GM23338 (cell line): ENCODE measurements around the gene ZSCAN18. TPM values are rescaled to one million over a fixed set of nuclear protein-coding genes. Genes with fewer than 3 reads are reported as not detected.

Experiments used
- ATAC-seq: fragments of 200-7000 bp; cut with Tn5 transposase; 3 replicates; pipeline ENCODE4 v1.9.1; 2020
- DNase-seq: peaks from one replicate; pipeline ENCODE4 v3.0.0-alpha.2; 2015; ENCODE audit warnings: low spot score
- H2AFZ ChIP-seq: fragments of 200-600 bp; sonication (generic); 2 replicates; pipeline ENCODE4 v1.8.0; 2016; ENCODE audit warnings: antibody characterized with exemption, mild to moderate bottlenecking, moderate library complexity
- H3F3A ChIP-seq: fragments of 200-600 bp; sonication (generic); replicated peaks from 2 replicates; pipeline ENCODE4 v1.8.0; 2017; ENCODE audit warnings: antibody characterized with exemption, mixed run types, low read depth
- H3K27ac ChIP-seq: fragments of 200-600 bp; sonication (generic); 2 replicates; pipeline ENCODE4 v1.6.1; 2016; ENCODE audit warnings: low read depth
- H3K27me3 ChIP-seq: fragments of 200-600 bp; sonication (generic); 2 replicates; pipeline ENCODE4 v1.8.0; 2016; ENCODE audit warnings: mild to moderate bottlenecking, mixed run types, moderate library complexity; ENCODE audit not compliant: insufficient read depth
- H3K36me3 ChIP-seq: fragments of 200-600 bp; sonication (generic); 2 replicates; pipeline ENCODE4 v1.8.0; 2016; ENCODE audit warnings: mild to moderate bottlenecking; ENCODE audit not compliant: insufficient read depth
- H3K4me1 ChIP-seq: fragments of 200-600 bp; sonication (generic); 2 replicates; pipeline ENCODE4 v1.8.0; 2016; ENCODE audit warnings: mild to moderate bottlenecking, moderate library complexity; ENCODE audit not compliant: insufficient read depth
- H3K4me2 ChIP-seq: fragments of 200-600 bp; sonication (generic); 2 replicates; pipeline ENCODE4 v1.7.1; 2017; ENCODE audit warnings: mixed run types
- H3K4me3 ChIP-seq: fragments of 200-600 bp; sonication (generic); 2 replicates; pipeline ENCODE4 v1.6.1; 2016; ENCODE audit warnings: mixed run types
- H3K79me2 ChIP-seq: fragments of 200-600 bp; sonication (generic); replicated peaks from 2 replicates; pipeline ENCODE4 v1.8.0; 2017; ENCODE audit warnings: mild to moderate bottlenecking; ENCODE audit not compliant: insufficient read depth
- H3K9me2 ChIP-seq: fragments of 200-600 bp; sonication (generic); 2 replicates; pipeline ENCODE4 v1.8.0; 2017; ENCODE audit not compliant: insufficient read depth
- H4K20me1 ChIP-seq: fragments of 200-600 bp; sonication (generic); replicated peaks from 2 replicates; pipeline ENCODE4 v1.8.0; 2017; ENCODE audit warnings: mild to moderate bottlenecking; ENCODE audit not compliant: insufficient read depth
- H3K27ac Mint-ChIP-seq: 2 replicates; pipeline ENCODE4 v1.8.0; 2020; ENCODE audit warnings: inconsistent platforms, mild to moderate bottlenecking, moderate library complexity, mixed read lengths
- H3K27me3 Mint-ChIP-seq: 3 replicates; pipeline ENCODE4 v1.8.0; 2022; ENCODE audit warnings: low read depth, mild to moderate bottlenecking, moderate library complexity, mixed read lengths, inconsistent platforms; ENCODE audit not compliant: insufficient read depth, poor library complexity
- H3K36me3 Mint-ChIP-seq: 3 replicates; pipeline ENCODE4 v1.8.0; 2021; ENCODE audit warnings: low read depth, mild to moderate bottlenecking, inconsistent platforms, moderate library complexity, mixed read lengths
- H3K4me1 Mint-ChIP-seq: 3 replicates; pipeline ENCODE4 v1.8.0; 2020; ENCODE audit warnings: mild to moderate bottlenecking, inconsistent platforms, mixed read lengths
- H3K4me3 Mint-ChIP-seq: 3 replicates; pipeline ENCODE4 v1.8.0; 2021; ENCODE audit warnings: moderate library complexity, mild to moderate bottlenecking, inconsistent platforms, mixed read lengths
- H3K9me3 Mint-ChIP-seq: 3 replicates; pipeline ENCODE4 v1.8.0; 2020; ENCODE audit warnings: moderate library complexity, mild to moderate bottlenecking, inconsistent platforms, mixed read lengths
- CREB1 ChIP-seq: fragments of 250-450 bp; sonication (Bioruptor Pico); IDR thresholded peaks from 2 replicates; pipeline ENCODE4 v1.5.0; 2020; ENCODE audit warnings: low read depth, mild to moderate bottlenecking, moderate library complexity
- CTCF ChIP-seq, 2 experiments: fragments of 200-600 bp in 1 of 2; sonication (generic) in 1 of 2; conservative IDR thresholded peaks; 2 replicates each; pipeline versions ENCODE4 v1.5.1 to v1.6.1; 2016 to 2017; ENCODE audit warnings: antibody characterized with exemption in 2 of 2, low read depth in 2 of 2, mild to moderate bottlenecking in 2 of 2, moderate library complexity in 1 of 2
- ETS1 ChIP-seq: IDR thresholded peaks from 2 replicates; pipeline ENCODE4 v1.6.1; 2016; ENCODE audit warnings: antibody characterized with exemption
- EZH2 ChIP-seq: fragments of 200-600 bp; sonication (generic); IDR thresholded peaks from one replicate; pipeline ENCODE4 v1.8.0; 2017; ENCODE audit warnings: antibody characterized with exemption, mild to moderate bottlenecking, low read depth; ENCODE audit not compliant: unreplicated experiment
- EZH2phosphoT487 ChIP-seq: fragments of 200-600 bp; sonication (generic); IDR thresholded peaks from one replicate; pipeline ENCODE4 v1.8.1; 2018; ENCODE audit warnings: antibody characterized with exemption; ENCODE audit not compliant: unreplicated experiment
- JUNB ChIP-seq: IDR thresholded peaks from one replicate; pipeline ENCODE4 v1.6.1; 2016; ENCODE audit warnings: antibody characterized with exemption; ENCODE audit not compliant: unreplicated experiment
- NANOG ChIP-seq: IDR thresholded peaks from 2 replicates; pipeline ENCODE4 v1.6.1; 2016; ENCODE audit warnings: antibody characterized with exemption, borderline replicate concordance
- POLR2AphosphoS5 ChIP-seq: IDR thresholded peaks from 2 replicates; pipeline ENCODE4 v1.6.1; 2016; ENCODE audit warnings: antibody characterized with exemption, low read depth
- REST ChIP-seq: IDR thresholded peaks from one replicate; pipeline ENCODE4 v1.6.1; 2018; ENCODE audit warnings: antibody characterized with exemption; ENCODE audit not compliant: unreplicated experiment
- STAT1 ChIP-seq: IDR thresholded peaks from one replicate; pipeline ENCODE4 v1.6.1; 2016; ENCODE audit warnings: antibody characterized with exemption; ENCODE audit not compliant: unreplicated experiment
- ZNF114 ChIP-seq: fragments of 250-450 bp; sonication (Bioruptor Pico); IDR thresholded peaks from 2 replicates; pipeline ENCODE4 v1.5.0; 2020; ENCODE audit warnings: mild to moderate bottlenecking, moderate library complexity
- ZNF331 ChIP-seq: fragments of 250-450 bp; sonication (Bioruptor Pico); IDR thresholded peaks from 2 replicates; pipeline ENCODE4 v1.5.0; 2020; ENCODE audit warnings: low read depth, mild to moderate bottlenecking, moderate library complexity
- ZNF462 ChIP-seq: fragments of 250-450 bp; sonication (Bioruptor Pico); IDR thresholded peaks from 2 replicates; pipeline ENCODE4 v1.5.0; 2020; ENCODE audit warnings: mild to moderate bottlenecking, moderate library complexity
- polyA plus RNA-seq: library from polyadenylated mRNA; unstranded; fragments of >200 nt; fragmentation: Nextera tagmentation; extraction: Ambion mirVana; gene quantifications from 2 replicates; pipeline ENCODE4 v1.2.1, GENCODE V29; 2016
- total RNA-seq: library from RNA; depleted of rRNA; stranded (reverse); fragments of >200 nt; shearing (Covaris generic); gene quantifications from 2 replicates; pipeline ENCODE4 v1.2.3, GENCODE V29; 2014

Gene ZSCAN18
- total and polyA plus RNA-seq, 2 experiments from 2014 or later, result 25.1 to 75.0 TPM

- Mint-ChIP-seq H3K9me3 (peaks cover 86% of the 10 kb centered on the region), H3K36me3 (peaks cover 38% of the 10 kb centered on the region), H3K27me3 (peaks cover 11% of the 10 kb centered on the region), H3K4me3 (no peak overlapping the region), H3K4me1 (peaks cover 3% of the 10 kb centered on the region; the same call in 2 of the 3 replicates), H3K27ac (no peak overlapping the region)
- ATAC-seq, result no peak
- Histone ChIP-seq H3F3A (peaks cover 8% of the 10 kb centered on the region), H3K4me3 (no peak overlapping the region), H3K4me2 (no peak overlapping the region), H4K20me1 (no peaks in the 10 kb centered on the region), H3K4me1 (peaks cover 25% of the 10 kb centered on the region), H3K27ac (no peak overlapping the region), H2AFZ (no peak overlapping the region), H3K27me3 (peaks cover 24% of the 10 kb centered on the region), H3K79me2 (no peaks in the 10 kb centered on the region), H3K9me2 (no peaks in the 10 kb centered on the region), H3K36me3 (no peaks in the 10 kb centered on the region)
- no peak for DNase-seq
- no peak for TF ChIP-seq STAT1
- TF ChIP-seq REST, result no peak
- no peak for TF ChIP-seq ZNF462 (CRISPR knock-in tag)
- no peak for TF ChIP-seq EZH2
- no peak for TF ChIP-seq ETS1
- no peak for TF ChIP-seq ZNF331 (CRISPR knock-in tag)
- TF ChIP-seq CREB1 (CRISPR knock-in tag), result no peak
- no peak for TF ChIP-seq CTCF (conservative IDR thresholded peaks at IDR 0.05; ENCODE audit: low read depth in 2 of 2)
- TF ChIP-seq ZNF114, result no peak
- no peak for TF ChIP-seq JUNB
- no peak for TF ChIP-seq POLR2AphosphoS5
- TF ChIP-seq NANOG, result no peak
- no peak for TF ChIP-seq EZH2phosphoT487
These were observed 57.1 kb downstream of the ZSCAN18 start for GRCh38 chr19:58040751-58041525.
